HL-60/S4 treated with phorbol 12-myristate 13-acetate at 8.2 ng/mL for 4 days and 3 days (cell line): ENCODE data around the gene NHERF2.

Experiments
- in situ Hi-C: fragments of 300-500 bp; cut with MboI; formaldehyde crosslinking; loops from 2 replicates; pipeline ENCODE4 v1.15.0; 2022; ENCODE audit warnings: low sequenced_read_pairs

The NHERF2 gene

DNA sequence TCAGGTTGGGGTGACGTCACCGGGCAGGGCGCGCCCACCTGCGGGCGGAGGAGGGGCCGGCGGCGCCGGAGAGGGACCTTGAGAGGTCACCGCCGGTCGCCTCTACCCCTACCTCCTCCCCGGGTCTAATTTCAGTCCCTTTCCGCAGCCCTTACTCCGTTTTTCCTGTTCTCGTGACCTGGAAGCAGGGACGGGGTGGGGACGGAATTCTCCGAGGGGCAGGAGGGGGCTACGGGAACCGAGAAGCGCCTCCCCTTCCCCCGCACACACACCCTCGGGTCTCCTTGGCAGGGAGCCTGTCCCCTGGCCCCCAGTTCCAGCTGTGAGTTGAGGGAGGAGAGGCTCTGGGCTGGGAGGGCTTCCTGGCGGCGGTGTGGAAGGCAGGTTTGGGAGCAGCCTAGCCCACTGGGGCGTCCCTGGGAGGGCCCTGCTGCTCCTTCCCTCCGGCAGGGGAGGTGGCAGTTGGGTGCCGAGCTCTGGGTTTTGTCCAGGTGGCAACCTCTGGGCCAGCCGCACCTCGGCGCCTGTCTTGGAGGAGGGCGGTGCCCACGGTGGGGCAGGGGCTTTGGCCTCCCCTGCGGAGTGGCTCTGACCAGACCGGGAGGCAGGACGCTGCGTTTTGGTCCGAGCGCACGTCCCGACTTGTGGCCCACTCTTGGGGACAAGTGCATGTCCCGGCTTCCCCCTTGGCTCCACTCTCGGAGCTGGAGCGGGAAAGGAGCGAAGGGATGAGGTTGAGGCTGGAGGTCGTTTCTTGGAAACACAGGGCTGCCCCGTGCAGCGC is 36.2 kb upstream of the NHERF2 start:
- in situ Hi-C loops = no loop called here

DNA sequence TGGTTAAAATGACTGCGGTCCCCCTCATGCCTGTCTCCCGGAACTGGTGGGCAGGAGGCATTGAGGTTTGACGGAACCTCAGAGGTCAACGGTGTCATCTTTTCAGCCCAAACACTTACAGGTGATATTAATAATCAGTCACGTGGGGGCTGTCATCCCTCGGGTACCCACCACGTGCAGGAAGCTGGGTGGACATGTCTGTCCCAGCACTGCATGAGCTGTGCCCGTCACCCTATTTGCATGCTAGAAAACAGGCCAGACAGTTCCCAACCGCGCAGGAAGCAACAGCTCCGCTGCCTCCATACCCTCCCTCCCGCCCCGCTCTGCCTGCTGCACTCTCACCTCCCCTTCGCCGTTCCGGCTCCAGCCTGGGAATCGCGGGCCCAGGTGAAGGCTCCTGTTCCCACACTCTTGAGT is 35.6 kb upstream of the NHERF2 start:
- in situ Hi-C loops = no loop called here

DNA sequence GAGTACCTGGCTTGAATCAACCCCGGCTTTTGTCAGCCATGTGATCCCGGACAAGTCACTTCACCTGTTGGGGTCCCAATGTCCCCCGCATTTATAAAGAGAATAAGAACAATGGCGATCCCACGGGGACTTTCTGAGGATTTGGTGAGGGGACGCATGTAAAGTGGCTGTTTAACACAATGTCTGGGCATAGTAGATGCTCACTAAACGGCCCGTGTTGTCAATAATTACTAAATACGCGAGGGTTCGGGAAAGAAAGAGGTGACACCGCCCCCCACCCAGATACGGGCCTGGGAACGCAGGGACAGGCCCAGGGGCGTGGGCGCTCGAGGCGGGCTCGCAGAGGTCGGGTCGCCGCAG is 35.1 kb upstream of the NHERF2 start:
- in situ Hi-C loops = no loop called here

DNA sequence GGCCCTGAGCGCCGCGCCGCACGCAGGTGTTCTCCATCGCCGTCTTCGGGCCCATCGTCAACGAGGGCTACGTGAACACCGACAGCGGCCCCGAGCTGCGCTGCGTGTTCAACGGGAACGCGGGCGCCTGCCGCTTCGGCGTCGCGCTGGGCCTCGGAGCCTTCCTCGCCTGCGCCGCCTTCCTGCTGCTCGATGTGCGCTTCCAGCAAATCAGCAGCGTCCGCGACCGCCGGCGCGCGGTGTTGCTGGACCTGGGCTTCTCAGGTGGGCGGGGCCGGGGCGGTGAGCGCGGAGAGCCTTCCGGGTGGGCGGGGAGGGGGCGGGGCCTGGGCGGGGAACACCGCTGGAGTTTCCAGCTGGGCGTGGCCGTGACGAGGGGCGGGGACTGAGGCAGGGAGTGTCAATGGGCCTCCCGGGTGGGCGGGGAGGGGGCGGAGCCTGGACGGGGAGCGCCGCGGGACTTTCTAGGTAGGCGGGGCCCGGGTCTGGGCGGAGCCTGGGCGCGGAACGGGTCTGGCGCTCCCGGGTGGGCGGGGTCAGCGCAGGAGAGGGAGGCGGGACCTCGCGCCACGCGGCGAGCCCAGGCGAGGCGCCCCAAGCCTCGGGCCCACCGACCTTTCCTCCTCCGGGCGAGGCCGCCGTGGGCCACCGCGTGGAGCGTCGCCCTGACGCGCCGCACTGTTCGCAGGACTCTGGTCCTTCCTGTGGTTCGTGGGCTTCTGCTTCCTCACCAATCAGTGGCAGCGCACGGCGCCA is 34.6 kb upstream of the NHERF2 start:
- in situ Hi-C loops = no loop called here

DNA sequence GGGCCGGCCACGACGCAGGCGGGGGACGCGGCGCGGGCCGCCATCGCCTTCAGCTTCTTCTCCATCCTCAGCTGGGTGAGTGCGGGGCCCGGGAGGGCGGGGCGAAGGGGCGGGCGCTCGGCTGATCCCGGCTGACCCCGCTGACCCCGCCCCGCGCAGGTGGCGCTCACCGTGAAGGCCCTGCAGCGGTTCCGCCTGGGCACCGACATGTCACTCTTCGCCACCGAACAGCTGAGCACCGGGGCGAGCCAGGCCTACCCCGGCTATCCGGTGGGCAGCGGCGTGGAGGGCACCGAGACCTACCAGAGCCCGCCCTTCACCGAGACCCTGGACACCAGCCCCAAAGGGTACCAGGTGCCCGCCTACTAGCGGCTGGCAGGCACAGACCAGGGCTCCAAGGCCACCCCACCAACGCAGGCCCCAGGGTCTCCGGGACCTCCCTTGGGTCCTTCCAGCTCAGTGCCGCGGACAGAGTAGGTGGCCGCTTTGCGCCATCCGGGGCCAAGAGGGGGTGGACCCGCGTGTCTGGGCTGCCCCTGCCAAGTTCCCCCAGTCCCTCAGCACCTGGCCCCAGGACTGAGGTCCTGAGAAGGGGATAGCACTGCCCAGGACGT is 33.9 kb upstream of the NHERF2 start:
- in situ Hi-C loops = no loop called here

DNA sequence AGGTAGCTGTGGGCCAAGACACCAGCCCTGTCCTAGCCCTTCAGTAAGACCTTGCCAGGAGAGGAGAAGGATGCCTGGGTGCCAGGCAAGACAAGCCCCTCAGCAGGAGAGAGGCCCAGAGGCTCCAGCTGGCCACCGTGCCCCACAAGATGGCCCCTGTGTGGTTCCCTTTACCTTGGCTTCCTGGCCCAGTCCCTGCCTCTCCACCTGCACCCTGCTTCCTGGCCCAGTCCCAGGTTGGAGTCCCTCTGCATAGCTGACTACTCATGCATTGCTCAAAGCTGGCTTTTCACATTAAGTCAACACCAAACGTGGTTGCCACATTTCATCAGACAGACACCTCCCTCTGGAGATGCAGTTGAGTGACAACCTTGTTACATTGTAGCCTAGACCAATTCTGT is 33.0 kb upstream of the NHERF2 start:
- in situ Hi-C loops = no loop called here

DNA sequence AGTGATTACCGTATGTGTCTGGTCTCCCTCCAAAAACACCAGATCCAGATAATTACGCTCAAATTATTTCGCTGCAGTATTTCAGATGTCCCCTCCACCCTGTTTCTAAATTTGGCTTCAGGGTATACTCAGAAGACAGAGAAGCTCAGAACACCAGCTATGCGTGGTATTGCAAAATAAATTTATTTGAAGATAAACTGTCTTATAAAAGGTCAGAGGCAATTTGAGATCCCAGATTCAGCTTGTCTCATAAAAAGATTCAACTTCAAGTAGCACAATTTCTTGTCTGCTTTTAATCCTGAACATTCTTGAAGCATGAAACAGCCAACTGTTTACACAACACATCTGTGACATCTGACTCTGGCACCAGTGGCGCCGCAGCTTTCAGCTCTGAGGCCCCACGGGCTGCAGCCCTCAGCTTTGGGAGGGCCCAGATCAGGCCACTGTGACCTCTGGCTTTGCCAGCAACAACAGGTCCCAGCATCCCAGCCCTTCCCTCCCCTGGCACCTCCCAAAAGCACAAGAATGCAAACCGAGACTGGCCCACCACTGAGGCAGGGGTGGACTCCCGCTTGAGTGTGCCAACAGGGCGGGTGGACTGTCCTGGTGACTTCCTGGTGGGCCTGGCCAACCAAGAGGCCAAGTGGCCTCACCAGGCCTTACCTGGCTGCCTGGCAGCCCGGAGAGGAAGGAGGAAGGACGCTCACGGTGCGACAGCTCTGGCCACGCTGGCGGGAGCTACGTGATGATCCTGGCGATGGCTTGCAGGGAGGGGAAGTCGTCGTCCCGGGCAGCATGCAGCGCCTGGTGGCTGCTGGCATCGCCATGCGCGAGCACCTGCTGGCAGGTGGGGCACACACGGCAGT is 29.0 kb upstream of the NHERF2 start:
- in situ Hi-C loops = no loop called here

DNA sequence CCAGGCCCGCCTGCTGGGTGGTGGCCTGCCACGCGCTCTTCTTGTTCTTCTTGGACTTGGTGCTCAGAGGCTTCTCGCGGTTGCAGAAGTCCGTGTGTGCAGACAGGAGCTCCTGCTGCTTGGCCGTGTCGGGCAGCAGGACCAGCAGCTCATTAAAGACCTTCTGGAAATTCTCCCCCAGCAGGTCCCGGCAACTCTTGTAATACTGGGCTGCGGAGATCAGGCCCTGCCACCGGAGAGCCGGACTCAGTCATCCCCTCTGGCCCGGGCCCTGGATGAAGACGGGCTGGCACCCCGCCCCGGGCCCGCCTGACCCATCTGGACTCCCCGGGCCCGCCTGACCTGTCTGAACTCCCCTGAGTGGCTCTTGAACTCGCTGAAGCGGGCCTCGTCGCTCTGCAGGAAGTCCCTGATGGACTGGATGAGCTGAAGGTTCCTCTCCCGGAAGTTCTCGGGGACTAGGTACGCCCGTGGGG is 28.3 kb upstream of the NHERF2 start:
- in situ Hi-C loops = no loop called here

DNA sequence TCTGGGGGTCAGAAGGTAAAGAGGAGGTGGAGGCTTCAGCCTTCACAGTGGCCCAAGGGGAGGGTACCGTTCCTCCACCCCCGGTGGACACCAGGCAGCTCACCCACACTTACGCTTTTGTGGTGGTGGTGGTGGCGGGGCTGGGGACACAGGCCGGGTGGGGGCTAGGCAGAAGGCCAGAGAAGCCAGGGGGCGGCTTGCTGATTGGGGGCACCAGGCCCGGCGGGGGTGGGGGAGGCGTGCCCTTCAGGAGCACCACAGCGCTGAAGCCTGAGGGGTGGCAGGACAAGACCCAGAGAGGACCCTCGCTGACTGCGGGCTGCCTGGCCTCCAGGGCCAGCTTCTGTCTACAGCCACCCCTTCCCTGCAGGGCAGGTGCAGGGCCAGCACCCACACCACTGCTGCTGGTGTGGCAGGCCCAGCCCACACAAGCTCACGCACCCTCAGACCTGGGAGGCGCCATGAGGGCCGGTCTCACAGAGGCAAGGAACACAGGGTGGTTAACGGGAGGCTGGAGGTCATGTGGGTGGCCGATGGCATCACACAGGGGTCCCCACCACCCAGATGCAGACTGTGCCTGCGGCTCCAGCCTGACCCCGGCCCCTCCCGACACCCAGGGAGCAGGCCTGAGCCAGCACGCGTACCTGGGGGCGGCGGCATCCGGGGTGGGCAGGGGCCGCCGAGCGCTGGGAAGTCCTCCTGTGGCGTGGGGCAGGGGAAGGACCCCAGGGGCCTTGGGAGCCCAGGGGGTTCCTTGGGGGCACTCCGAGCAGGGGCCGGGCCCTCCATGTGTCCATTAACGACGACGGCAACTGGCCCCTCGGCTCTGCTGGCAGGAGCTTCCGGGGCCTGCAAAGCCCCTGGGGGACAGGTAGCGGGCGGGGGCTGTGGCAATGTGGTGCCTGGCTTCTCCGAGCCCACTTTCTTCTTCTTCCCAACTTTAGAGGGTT is 27.6 kb upstream of the NHERF2 start:
- in situ Hi-C loops = no loop called here

DNA sequence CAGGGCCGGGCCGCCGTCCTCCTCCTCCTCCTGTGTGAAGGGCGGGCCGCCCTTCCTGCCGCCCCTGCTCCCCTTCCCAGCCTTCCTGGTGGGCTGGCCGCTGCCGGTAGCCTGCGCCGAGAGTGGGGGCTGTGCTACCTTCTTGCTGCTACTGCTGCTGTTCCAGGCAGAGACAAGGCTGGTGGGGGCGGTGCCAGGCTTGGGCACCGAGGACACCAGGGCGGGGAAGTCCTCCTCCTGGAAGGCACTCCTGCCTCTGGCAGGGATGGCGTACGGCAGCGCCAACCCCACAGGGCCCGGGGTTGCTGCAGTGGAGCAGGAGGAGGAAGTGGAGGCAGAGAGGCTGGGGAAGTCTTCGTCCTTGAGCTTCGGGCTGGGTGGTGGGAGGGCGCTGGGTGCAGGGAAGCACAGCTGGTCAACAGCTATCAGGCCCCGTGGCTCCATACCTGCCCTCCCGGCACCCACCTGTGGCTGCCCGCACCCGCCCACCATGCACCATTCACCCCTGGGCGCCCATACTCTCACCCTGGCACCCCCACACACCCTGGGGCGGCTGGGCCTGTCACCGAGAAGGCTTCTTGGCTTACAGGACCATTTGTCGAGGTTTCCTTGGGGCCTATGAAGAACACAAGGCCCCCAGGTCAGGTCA is 26.7 kb upstream of the NHERF2 start:
- in situ Hi-C loops = loop anchor here (25.0 kb wide), 1 partner anchor 137 kb away; the partner anchor contains the start of genes PKD1 and RAB26

DNA sequence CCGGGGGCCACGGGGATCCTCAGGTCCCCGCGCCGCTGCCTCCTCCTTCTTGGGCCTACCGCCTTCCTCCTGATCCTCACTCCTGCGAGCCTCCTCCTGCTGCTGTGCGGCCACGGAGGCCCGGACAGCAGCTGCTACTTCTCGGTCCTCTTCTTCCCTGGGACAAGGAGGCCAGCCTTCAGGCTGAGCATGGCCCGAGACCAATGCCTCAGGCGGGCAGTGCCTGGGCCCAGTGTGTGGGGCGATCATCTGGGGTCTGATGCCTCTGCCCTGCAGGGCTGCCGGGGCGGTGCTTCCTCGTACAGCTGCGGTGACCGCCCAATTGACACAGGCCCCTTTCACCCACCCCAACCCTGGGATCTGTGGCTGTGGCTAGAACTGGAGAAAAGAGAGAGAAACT is 25.7 kb upstream of the NHERF2 start:
- in situ Hi-C loops = loop anchor here (25.0 kb wide), 1 partner anchor 136 kb away; the partner anchor contains the start of genes PKD1 and RAB26

DNA sequence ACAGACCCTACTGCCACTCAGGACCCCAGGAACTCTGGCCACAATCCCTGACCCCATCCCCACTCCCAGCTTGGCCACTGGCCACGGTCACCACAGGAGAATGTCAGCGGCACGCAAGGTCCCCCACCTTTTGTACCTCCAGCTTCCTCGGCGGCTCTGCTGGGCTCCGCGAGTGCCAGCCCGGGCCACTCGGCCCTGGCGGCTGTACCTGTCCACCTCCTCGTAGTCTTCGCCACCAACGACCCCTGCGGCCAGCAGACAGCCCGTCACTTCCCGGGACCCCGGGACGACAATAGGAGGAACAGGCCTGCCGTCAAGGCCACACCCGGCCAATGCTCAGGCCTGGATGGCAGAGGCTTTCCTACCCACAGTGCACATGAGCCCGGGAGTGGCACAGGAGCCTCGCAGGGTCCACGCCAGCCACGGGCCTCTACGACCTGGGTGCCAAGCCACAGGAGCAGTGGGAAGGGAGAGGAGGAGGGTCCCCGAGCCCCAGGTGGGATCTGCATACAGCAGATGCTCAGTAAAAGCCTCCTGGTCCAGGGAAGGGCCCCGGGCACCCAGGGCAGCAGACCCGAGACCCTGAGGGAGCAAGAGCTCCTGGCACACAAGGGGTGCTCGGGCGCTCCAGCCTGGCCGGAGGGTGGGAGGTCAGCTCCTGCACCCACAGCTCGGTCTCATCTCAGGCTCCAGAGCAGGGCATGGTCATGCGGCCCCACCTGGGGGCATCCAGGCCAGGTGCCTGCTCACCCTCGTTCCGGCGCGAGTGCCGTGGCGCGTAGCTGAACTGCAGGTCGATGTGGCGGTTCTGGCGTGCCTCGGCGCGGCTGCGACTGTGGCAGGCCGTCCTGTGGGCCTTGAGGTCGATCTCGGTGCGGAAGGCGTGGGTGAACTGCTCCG is 25.0 kb upstream of the NHERF2 start:
- in situ Hi-C loops = loop anchor here (25.0 kb wide), 1 partner anchor 136 kb away; the partner anchor contains the start of genes PKD1 and RAB26

DNA sequence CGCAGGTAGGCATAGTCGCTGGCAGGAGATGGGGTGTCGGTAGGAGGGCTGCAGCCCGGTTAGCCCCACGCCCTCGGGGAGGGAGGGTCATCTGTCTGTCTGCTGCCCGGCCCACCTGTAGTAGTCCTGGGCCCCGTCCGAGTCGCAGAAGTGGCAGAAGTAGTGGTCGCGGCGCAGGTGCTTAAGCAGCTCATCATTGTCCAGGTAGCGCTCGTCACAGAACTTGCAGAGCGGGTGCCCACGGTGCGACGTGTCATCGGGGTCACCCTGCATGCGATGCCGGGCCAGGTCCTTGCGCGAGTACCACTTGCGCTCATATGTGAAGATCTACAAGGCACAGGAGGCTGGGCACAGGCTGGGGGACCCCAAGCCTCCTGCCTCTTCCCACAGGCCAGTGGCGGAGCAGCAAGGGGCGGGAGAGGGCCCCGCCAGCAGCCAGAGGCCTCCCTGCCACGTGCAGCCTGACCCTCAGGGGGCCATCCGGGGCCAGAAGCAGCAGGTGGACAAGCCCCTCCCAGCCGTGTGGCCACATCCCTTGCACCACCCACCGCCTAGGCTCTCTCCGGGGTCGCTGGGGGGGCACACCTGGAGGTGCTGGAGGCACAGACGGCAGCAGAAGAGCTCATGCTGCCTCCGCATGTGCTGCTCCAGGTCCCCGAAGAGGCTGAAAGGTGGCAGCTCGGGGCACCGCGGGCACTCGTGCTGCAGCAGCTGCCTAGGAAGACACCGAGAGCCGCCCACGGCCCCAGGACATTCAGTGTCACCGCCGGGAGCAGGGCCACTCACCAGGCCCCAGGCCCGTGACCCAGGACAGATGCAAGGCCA is 24.1 kb upstream of the NHERF2 start:
- in situ Hi-C loops = loop anchor here (25.0 kb wide), 1 partner anchor 135 kb away; the partner anchor contains the start of genes PKD1 and RAB26

DNA sequence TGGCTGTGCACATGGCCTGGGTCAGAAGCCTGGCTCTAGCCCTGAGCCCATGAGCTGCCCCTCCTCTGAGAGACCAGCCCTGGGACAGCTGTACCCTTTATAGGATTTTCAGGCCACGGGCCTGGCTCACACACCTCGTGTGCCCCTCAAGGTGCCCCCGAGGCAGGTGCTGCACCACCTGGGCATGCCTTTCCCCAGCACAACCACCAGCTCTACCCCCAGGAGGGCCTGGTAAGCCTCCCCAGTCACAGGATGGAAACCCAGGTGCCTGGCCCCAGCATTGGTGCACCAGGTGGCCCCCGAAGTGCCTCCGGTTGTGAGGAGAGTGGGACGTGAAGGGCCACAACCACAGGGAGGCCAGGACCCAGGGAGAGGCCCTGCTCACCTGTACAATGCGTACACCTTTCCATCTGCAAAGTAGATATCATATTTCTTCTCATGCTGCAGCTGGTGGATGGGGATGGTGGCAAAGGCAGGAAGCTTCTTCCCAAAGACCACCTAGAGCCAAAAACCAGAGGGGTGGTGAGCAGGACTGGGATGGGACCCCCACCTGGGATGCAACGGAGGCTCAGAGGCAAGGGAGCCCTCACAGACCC is 23.4 kb upstream of the NHERF2 start:
- in situ Hi-C loops = loop anchor here (25.0 kb wide), 1 partner anchor 134 kb away; the partner anchor contains the start of genes PKD1 and RAB26

DNA sequence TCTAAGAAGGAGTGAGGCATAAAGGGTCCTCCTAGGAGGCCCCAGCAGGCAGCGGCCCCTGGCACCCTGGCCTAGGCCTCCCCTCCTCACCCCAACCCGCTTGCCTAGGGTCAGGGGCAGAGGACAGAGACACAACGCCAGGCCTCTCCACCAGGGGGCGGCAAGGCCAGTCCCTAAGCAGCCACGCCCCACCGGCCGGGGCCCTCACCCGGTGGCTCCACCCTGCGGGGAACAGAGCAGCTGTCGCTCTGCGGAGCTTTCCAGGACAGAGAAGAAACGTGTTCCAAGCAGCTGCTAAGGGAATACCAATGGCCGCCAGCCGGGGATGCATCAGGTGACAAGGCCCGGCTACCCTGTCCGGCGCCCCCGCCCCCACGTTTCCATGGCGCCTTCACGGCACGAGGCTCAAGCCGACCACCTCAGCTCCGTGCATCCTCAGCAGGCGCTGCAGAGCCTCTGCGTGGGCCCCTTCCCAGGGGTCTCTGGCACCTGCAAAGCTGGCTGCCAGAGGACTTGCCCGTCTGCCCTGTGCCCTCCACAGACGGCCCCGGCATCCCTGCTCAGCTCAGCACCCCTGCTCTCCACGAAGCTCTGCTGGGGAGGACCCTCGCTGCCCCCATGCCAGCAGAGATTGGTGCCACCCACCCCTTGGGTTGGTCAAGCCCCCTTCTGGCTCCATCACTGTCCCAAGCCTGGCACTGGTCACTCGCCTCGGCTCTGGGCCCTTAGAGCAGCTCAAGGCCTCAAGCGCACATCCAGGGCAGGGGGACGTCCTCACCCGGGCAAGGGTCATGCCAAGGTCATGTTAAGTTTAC is 22.7 kb upstream of the NHERF2 start:
- in situ Hi-C loops = loop anchor here (25.0 kb wide), 1 partner anchor 133 kb away; the partner anchor contains the start of genes PKD1 and RAB26
